B cell (primary cell): ENCODE measurements around the gene TMEM44. TPM values are rescaled to one million over a fixed set of nuclear protein-coding genes. Genes with fewer than 3 reads are reported as not detected.

Source experiments
- ATAC-seq: fragments of 200-7000 bp; cut with Tn5 transposase; one replicate; pipeline ENCODE4 v1.10.0; 2021; ENCODE audit warnings: low read depth, mild to moderate bottlenecking, moderate number of reproducible peaks, moderate library complexity
- CTCF ChIA-PET: fragments of 350-600 bp; sonication (Branson Sonifier 250); formaldehyde crosslinking; loops from one replicate; lab custom pipeline; 2021; ENCODE audit warnings: antibody characterized with exemption, inconsistent platforms; lab: Charles Lee
- POLR2A ChIA-PET: fragments of 350-600 bp; sonication (Branson Sonifier 250); formaldehyde crosslinking; loops from one replicate; lab custom pipeline; 2021; ENCODE audit warnings: antibody characterized with exemption; lab: Charles Lee
- DNase-seq: peaks from one replicate; pipeline ENCODE4 v3.0.0; 2013
- H2AFZ ChIP-seq: 2 replicates; pipeline ENCODE4 v1.6.1; 2012; ENCODE audit warnings: mild to moderate bottlenecking, low read depth, low read length; ENCODE audit not compliant: insufficient read depth, poor library complexity, severe bottlenecking
- H3K27ac ChIP-seq, 2 donors: 1 replicate in 1 of 2; 2 replicates in 1 of 2; pipeline ENCODE4 v1.5.1; 2012 to 2013; ENCODE audit warnings: low read length in 2 of 2, mild to moderate bottlenecking in 2 of 2, moderate library complexity in 1 of 2
- H3K27me3 ChIP-seq, 4 experiments: fragments of 200-600 bp in 1 of 4; sonication (generic) in 1 of 4; replicated peaks in 1 of 4; 1 replicate in 2 of 4; 2 replicates in 2 of 4; pipeline versions ENCODE4 v1.6.1 to v1.7.0; 2013 to 2016; ENCODE audit warnings: low read length in 3 of 4, mild to moderate bottlenecking in 2 of 4, mixed read lengths in 1 of 4, moderate library complexity in 1 of 4; ENCODE audit not compliant: insufficient read depth in 4 of 4, control insufficient read depth in 3 of 4; ENCODE audit errors: control extremely low read depth in 1 of 4
- H3K36me3 ChIP-seq, 2 experiments: replicated peaks in 1 of 2; 1 replicate in 1 of 2; 2 replicates in 1 of 2; pipeline versions ENCODE4 v1.6.1 to v1.7.1; 2013; ENCODE audit warnings: low read length in 1 of 2; ENCODE audit not compliant: insufficient read depth in 2 of 2, control insufficient read depth in 1 of 2; ENCODE audit errors: control extremely low read depth in 1 of 2, extremely low read depth in 1 of 2
- H3K4me1 ChIP-seq, 2 donors: fragments of 200-600 bp in 1 of 2; sonication (generic) in 1 of 2; 1 replicate in 1 of 2; 2 replicates in 1 of 2; pipeline versions ENCODE4 v1.5.1 to v1.6.1; 2013 to 2017; ENCODE audit warnings: low read length in 2 of 2; ENCODE audit not compliant: control insufficient read depth in 2 of 2, insufficient read depth in 2 of 2
- H3K4me2 ChIP-seq: replicated peaks from 2 replicates; pipeline ENCODE3; 2012; ENCODE audit warnings: mild to moderate bottlenecking, low read depth, low read length; ENCODE audit not compliant: poor library complexity, severe bottlenecking
- H3K4me3 ChIP-seq, 5 experiments: fragments of 200-600 bp in 1 of 5; sonication (generic) in 1 of 5; 1 replicate in 3 of 5; 2 replicates in 2 of 5; pipeline versions ENCODE4 v1.5.1 to v1.7.0; 2011 to 2016; ENCODE audit warnings: low read length in 4 of 5, mild to moderate bottlenecking in 4 of 5, low read depth in 2 of 5, control low read depth in 1 of 5, moderate library complexity in 1 of 5; ENCODE audit not compliant: insufficient read depth in 1 of 5; ENCODE audit errors: control extremely low read depth in 1 of 5, extremely low read depth in 1 of 5
- H3K79me2 ChIP-seq: fragments of 200-600 bp; sonication (generic); one replicate; pipeline ENCODE4 v1.6.0; 2016; ENCODE audit warnings: low read length; ENCODE audit not compliant: control insufficient read depth, insufficient read depth
- H3K9ac ChIP-seq: fragments of 200-600 bp; sonication (generic); 2 replicates; pipeline ENCODE4 v1.6.1; 2017; ENCODE audit warnings: mild to moderate bottlenecking, low read length, moderate library complexity
- H3K9me3 ChIP-seq, 3 donors: one replicate each; pipeline versions ENCODE4 v1.6.1 to v1.7.1; 2013; ENCODE audit warnings: low read length in 2 of 3; ENCODE audit not compliant: control insufficient read depth in 2 of 3, insufficient read depth in 1 of 3; ENCODE audit errors: control extremely low read depth in 1 of 3
- H4K20me1 ChIP-seq: 2 replicates; pipeline ENCODE4 v1.6.0; 2012; ENCODE audit warnings: mild to moderate bottlenecking, low read length; ENCODE audit not compliant: insufficient read depth, control insufficient read depth, poor library complexity, severe bottlenecking
- H3K27ac Mint-ChIP-seq: one replicate; pipeline ENCODE4 v1.8.0; 2021; ENCODE audit warnings: mixed read lengths
- H3K27me3 Mint-ChIP-seq: one replicate; pipeline ENCODE4 v1.8.0; 2021; ENCODE audit warnings: mixed read lengths
- H3K4me1 Mint-ChIP-seq: one replicate; pipeline ENCODE4 v1.8.0; 2021; ENCODE audit warnings: mixed read lengths
- H3K4me3 Mint-ChIP-seq: one replicate; pipeline ENCODE4 v1.8.0; 2021; ENCODE audit warnings: mixed read lengths
- H3K9me3 Mint-ChIP-seq: one replicate; pipeline ENCODE4 v1.8.0; 2022; ENCODE audit warnings: mixed read lengths; ENCODE audit not compliant: insufficient read depth
- CTCF ChIP-seq: fragments of 200-600 bp; IDR thresholded peaks from one replicate; pipeline ENCODE4 v1.8.0; 2022; ENCODE audit warnings: antibody characterized with exemption, mild to moderate bottlenecking
- EZH2 ChIP-seq: IDR thresholded peaks from 2 replicates; pipeline ENCODE4 v1.6.1; 2012; ENCODE audit warnings: borderline replicate concordance, low read depth, mild to moderate bottlenecking, moderate library complexity, low read length; ENCODE audit not compliant: insufficient read depth, poor library complexity, severe bottlenecking
- WGBS: methylation state at CpG from one replicate; pipeline ENCODE4 v1.1.5; 2013; ENCODE audit warnings: missing lambda C conversion rate; ENCODE audit not compliant: insufficient coverage; 5-methylcytosine and 5-hydroxymethylcytosine counted together
- intact Hi-C: fragments of 100-400 bp; cut with micrococcal nuclease; formaldehyde crosslinking; loops from one replicate; pipeline ENCODE4 v1.10.0; 2022
- polyA plus RNA-seq: library from polyadenylated mRNA; depleted of rRNA; stranded (reverse); fragments of >200 nt; gene quantifications from 2 replicates; pipeline ENCODE4 v1.2.3, GENCODE V29; 2012
- total RNA-seq, 2 donors: library from RNA; stranded (reverse); fragments of 120-200 nt in 1 of 2; gene quantifications; 1 replicate in 1 of 2; 2 replicates in 1 of 2; pipeline versions ENCODE4 v1.2.3 to v1.2.4, GENCODE V29; 2013 to 2022

TMEM44 gene
- total and polyA plus RNA-seq, 2 donors (not counting 1 experiment from before 2014, with no cell fraction given): 4.1 to 7.5 TPM

GRCh38 chr3:194552327-194552949 lies 80.8 kb downstream of the TMEM44 start:
- peaks cover 2% of the 10 kb centered on the region for H3K4me1 Mint-ChIP-seq
- Histone ChIP-seq H3K9ac (no peak overlapping the region), H3K4me1 (peaks cover 0 to 3% of the 10 kb centered on the region in 2 donors), H2AFZ (no peak overlapping the region), H3K9me3 (no peaks in the 10 kb centered on the region), H3K27me3 (no peaks in the 10 kb centered on the region), H3K36me3 (no peaks in the 10 kb centered on the region), H3K27ac (no peak overlapping the region), H3K4me3 (no peak overlapping the region), H3K79me2 (no peaks in the 10 kb centered on the region), H3K4me2 (no peak overlapping the region), H4K20me1 (no peaks in the 10 kb centered on the region)
- ChIA-PET CTCF (interaction anchor here (0.5 kb wide), 1 partner anchor 80 kb away, joined by 3 read pairs; no protein-coding TSS in a partner anchor), POLR2A (no interaction called here)
- DNase-seq (no peak), ATAC-seq (no peak)
- intact Hi-C loops: no loop called here
- peaks cover 17% of the 10 kb centered on the region for H3K27me3 Mint-ChIP-seq
- H3K4me3 Mint-ChIP-seq: no peak overlapping the region
- H3K27ac Mint-ChIP-seq: no peak overlapping the region
- H3K9me3 Mint-ChIP-seq: peaks cover under 1% of the 10 kb centered on the region
- 96% methylated on average over 7 of the region's 8 CpGs for WGBS
- no peak for TF ChIP-seq EZH2
- TF ChIP-seq CTCF: no peak

- no peak overlapping the region for H3K27ac Mint-ChIP-seq
- no peak for TF ChIP-seq CTCF
- peaks cover 19% of the 10 kb centered on the region for H3K27me3 Mint-ChIP-seq
- Histone ChIP-seq H3K4me3 (no peak overlapping the region), H3K79me2 (no peaks in the 10 kb centered on the region), H3K4me2 (no peak overlapping the region), H4K20me1 (no peaks in the 10 kb centered on the region), H3K9ac (no peak overlapping the region), H3K9me3 (no peaks in the 10 kb centered on the region), H3K36me3 (no peaks in the 10 kb centered on the region), H2AFZ (no peak overlapping the region), H3K4me1 (no peaks in the 10 kb centered on the region), H3K27me3 (no peaks in the 10 kb centered on the region), H3K27ac (no peak overlapping the region)
- ChIA-PET CTCF (no interaction called here), POLR2A (interaction anchor here (0.7 kb wide), 1 partner anchor 9 kb away, joined by 5 read pairs; no protein-coding TSS in a partner anchor)
- intact Hi-C loops: no loop called here
- no peak overlapping the region for H3K4me3 Mint-ChIP-seq
- ATAC-seq (no peak), DNase-seq (no peak)
- 96% methylated on average over 4 of the region's 9 CpGs for WGBS
- peaks cover 3% of the 10 kb centered on the region for H3K9me3 Mint-ChIP-seq
- H3K4me1 Mint-ChIP-seq: no peaks in the 10 kb centered on the region
Observed at GRCh38 chr3:194549853-194550252, 83.4 kb downstream of the TMEM44 start.
